Cardiac atrium fibroblast (primary cell): ENCODE results near the gene BAIAP2. TPM values are rescaled to one million over a fixed set of nuclear protein-coding genes. Genes with fewer than 3 reads are reported as not detected.

Source experiments
- total RNA-seq: library from RNA; depleted of rRNA; stranded (reverse); fragments of >200 nt; gene quantifications from 2 replicates; pipeline ENCODE4 v1.2.3, GENCODE V29; 2015

The BAIAP2 gene, protein sequence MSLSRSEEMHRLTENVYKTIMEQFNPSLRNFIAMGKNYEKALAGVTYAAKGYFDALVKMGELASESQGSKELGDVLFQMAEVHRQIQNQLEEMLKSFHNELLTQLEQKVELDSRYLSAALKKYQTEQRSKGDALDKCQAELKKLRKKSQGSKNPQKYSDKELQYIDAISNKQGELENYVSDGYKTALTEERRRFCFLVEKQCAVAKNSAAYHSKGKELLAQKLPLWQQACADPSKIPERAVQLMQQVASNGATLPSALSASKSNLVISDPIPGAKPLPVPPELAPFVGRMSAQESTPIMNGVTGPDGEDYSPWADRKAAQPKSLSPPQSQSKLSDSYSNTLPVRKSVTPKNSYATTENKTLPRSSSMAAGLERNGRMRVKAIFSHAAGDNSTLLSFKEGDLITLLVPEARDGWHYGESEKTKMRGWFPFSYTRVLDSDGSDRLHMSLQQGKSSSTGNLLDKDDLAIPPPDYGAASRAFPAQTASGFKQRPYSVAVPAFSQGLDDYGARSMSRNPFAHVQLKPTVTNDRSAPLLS
- 18.6 and 29.6 TPM in 2 replicates for total RNA-seq

DNA sequence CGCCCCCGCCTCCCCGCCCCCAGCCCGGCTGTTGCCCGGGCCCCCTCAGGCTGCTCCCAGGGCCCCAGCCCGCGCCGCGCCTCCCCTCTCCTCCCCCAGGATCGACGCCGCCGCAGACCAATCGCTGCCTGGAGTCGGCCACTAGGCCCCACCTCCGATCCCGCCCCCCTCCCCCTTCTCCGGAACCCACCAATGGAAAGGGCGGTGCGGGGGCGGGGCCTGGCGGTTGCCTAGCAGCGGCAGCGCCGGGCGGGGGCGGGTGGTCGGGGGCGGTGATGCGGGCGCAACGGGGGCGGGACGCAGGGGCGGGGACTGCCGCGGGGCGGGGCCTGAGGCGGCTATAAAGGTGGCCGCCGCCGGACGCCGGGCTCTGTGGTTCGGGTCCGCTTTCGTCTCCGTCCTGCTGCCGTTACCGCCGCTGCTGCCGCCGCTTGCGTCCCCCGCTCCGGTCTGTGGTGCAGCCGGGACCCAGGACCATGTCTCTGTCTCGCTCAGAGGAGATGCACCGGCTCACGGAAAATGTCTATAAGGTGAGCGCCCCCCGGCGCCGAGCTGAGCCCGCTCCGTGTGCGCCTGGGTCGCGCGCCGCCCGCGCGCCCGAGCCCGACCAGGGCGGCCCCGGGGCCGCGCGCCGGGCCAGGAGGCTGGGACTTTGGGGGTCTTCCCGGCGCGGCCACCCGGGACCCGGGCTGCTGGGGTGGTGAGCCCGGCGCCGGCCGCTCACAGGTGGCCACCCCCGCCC lies at the start of gene BAIAP2:
TSS of gene BAIAP2 (plus strand) at position 373 of the 742 bp plus-strand sequence. CDS start at position 477, 104 bp downstream.

DNA sequence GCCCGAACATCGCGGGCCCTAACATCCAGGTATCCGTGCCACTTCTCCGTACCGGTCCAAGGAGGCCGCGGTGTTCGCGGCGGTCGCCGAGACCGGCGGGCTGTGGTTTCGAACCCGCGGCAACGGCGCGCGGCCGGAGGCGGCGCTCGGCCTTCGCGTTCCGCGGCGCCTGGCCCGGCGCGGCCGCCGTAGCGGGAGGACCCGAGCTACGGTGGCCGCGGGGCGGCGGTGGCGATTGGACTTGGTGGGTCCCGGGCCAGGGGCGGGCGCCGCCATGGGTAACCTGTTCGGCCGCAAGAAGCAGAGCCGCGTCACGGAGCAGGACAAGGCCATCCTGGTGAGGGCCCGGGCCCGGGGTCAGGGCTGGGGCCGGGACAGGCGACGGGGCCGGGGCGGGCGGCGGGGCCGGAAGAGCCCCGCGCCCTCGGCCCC lies 43.3 kb upstream of the BAIAP2 start, which contains the start of gene CHMP6:
TSS of gene CHMP6 (plus strand) at position 197 of the 432 bp plus-strand sequence. CDS start at position 275, 78 bp downstream.

DNA sequence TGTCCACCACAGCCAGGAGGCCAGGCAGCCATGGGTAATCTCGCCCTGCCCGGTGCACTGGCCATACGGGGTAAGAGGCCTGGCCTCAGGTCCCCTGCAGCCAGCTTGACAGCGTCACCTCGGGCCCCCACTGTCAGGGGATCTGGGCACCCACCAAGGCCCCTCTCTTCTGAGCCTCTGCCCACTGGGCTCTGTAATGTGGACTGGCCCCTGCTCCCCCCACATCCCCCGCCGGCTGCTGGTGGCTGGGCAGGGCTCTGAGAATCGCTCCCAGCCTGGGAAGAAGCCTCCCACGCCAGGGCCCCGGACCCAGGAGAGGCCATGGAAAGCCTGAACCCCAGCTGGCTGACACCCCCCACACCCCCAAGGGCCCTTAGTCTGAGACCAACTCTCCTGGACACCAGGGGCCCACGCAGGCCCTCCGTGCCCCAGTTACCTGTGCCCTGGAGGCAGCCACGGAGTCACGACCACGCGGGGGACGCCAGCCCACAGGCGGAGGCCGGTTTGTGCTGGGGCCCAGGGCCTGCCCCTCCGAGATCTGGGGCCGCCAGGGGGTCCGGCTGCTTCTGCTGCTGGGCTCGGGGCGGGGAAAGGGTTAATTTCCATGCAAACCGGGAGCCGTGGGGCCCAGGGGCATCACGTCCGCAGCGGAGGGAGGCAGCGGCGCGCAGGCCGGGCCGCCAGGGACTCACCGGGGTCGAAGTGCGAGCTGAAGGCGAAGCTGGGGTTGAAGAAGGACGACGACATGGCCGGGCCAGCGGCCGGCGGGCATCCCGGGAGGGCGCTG lies 130.5 kb downstream of the BAIAP2 start, which contains the start of gene PVALEF:
TSS of gene PVALEF (plus strand) at position 262 of the 787 bp plus-strand sequence. CDS start 15,720 bp downstream, outside the sequence.

DNA sequence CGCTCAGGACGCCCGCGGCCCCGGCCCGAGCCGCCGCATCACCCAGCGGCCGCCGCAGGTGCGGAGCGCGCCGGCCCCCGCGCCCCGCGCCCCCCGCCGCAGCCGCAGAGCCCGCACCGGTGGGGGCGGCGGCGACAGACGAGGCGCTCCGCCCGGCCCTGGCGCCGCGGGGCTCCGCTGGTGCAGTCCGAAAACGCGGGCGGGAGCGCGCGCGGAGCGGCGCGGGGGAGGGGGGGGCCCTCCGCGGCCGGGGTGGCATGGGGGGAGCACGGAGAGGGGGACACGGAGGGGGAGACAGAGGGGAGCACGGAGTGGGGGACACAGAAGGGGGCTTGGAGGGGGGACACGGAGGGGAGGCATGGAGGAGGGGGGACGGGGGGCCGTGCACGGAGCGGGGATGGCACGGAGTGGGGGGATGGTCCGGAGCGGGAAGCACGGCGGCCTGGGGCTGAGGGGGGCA lies 131.1 kb downstream of the BAIAP2 start, which contains the start of gene AATK:
TSS of gene AATK (minus strand) at position 189 of the 460 bp plus-strand sequence. CDS start 229 bp downstream, outside the sequence.

Other genes starting within 250 kb of the BAIAP2 start
- 20.4 and 26.5 TPM in 2 replicates for gene CHMP6, start 43.3 kb upstream of the BAIAP2 start, total RNA-seq
- not detected in 2 replicates for gene PVALEF, start 130.4 kb downstream of the BAIAP2 start, total RNA-seq
- gene AATK, start 131.1 kb downstream of the BAIAP2 start, total RNA-seq: 0.32 TPM in 1 of 2 replicates, not detected in the other
- 8.6 and 11.7 TPM in 2 replicates for gene CEP131, start 187.8 kb downstream of the BAIAP2 start, total RNA-seq
- 11.3 and 28.3 TPM in 2 replicates for gene TEPSIN, start 203.9 kb downstream of the BAIAP2 start, total RNA-seq
- gene NDUFAF8, start 204.2 kb downstream of the BAIAP2 start, total RNA-seq: 13.0 and 16.8 TPM in 2 replicates